H1 (cell line): ENCODE measurements around the gene OVOL3. TPM values are rescaled to one million over a fixed set of nuclear protein-coding genes. Genes with fewer than 3 reads are reported as not detected.

Experiments
- CTCF ChIA-PET: fragments of 300-600 bp; sonication (Branson Sonifier 250); formaldehyde crosslinking; loops from one replicate; lab custom pipeline; 2021; ENCODE audit not compliant: partially characterized antibody; lab: Charles Lee
- POLR2A ChIA-PET: fragments of 300-600 bp; sonication (Branson Sonifier 250); formaldehyde crosslinking; loops from one replicate; lab custom pipeline; 2021; ENCODE audit warnings: inconsistent platforms; ENCODE audit not compliant: partially characterized antibody; lab: Charles Lee
- DNase-seq, 2 experiments: peaks; one replicate each; pipeline versions ENCODE4 v3.0.0 to v3.0.0-alpha.2; 2010 to 2022; ENCODE audit warnings: low spot score in 2 of 2, low read depth in 1 of 2, mixed read lengths in 1 of 2
- FAIRE-seq: peaks from 2 replicates; lab custom pipeline; 2011; peaks lifted over from hg19 to GRCh38; lab: Jason Lieb, UNC
- H2AFZ ChIP-seq: 2 replicates; pipeline ENCODE4 v1.8.1; 2012; ENCODE audit warnings: low read length, inconsistent platforms
- H2AK5ac ChIP-seq: 2 replicates; pipeline ENCODE4 v1.6.1; 2013; ENCODE audit warnings: low read depth, low read length
- H2BK120ac ChIP-seq: replicated peaks from 2 replicates; pipeline ENCODE3; 2013; ENCODE audit warnings: low read depth, low read length, inconsistent platforms
- H2BK12ac ChIP-seq: 2 replicates; pipeline ENCODE4 v1.6.1; 2013; ENCODE audit warnings: low read depth, low read length
- H2BK15ac ChIP-seq: 2 replicates; pipeline ENCODE4 v1.6.1; 2013; ENCODE audit warnings: low read length
- H2BK20ac ChIP-seq: 2 replicates; pipeline ENCODE4 v1.6.1; 2013; ENCODE audit warnings: low read length
- H2BK5ac ChIP-seq: 2 replicates; pipeline ENCODE4 v1.6.1; 2013; ENCODE audit warnings: low read depth, low read length
- H3K14ac ChIP-seq: 2 replicates; pipeline ENCODE4 v1.6.1; 2013; ENCODE audit warnings: inconsistent platforms; ENCODE audit not compliant: insufficient read length
- H3K18ac ChIP-seq: 2 replicates; pipeline ENCODE4 v1.6.1; 2013; ENCODE audit warnings: low read length; ENCODE audit errors: extremely low read depth
- H3K23ac ChIP-seq: 2 replicates; pipeline ENCODE4 v1.6.1; 2013; ENCODE audit warnings: inconsistent platforms; ENCODE audit not compliant: insufficient read length
- H3K23me2 ChIP-seq: 2 replicates; pipeline ENCODE4 v1.6.1; 2013; ENCODE audit warnings: low read depth, low read length
- H3K27ac ChIP-seq: 2 replicates; pipeline ENCODE4 v1.6.1; 2011; ENCODE audit warnings: low read depth, low read length, inconsistent platforms
- H3K27me3 ChIP-seq, 4 experiments: replicated peaks in 1 of 4; 1 replicate in 1 of 4; 2 replicates in 3 of 4; pipeline versions ENCODE4 v1.6.1 to v1.8.1; 2011 to 2013; ENCODE audit warnings: low read length in 3 of 4, mild to moderate bottlenecking in 3 of 4, inconsistent platforms in 2 of 4, mixed read lengths in 2 of 4, moderate library complexity in 1 of 4; ENCODE audit not compliant: control insufficient read depth in 3 of 4, insufficient read depth in 3 of 4; ENCODE audit errors: extremely low read depth in 1 of 4
- H3K36me3 ChIP-seq, 4 experiments: 2 replicates each; pipeline versions ENCODE4 v1.6.1 to v1.8.1; 2011 to 2013; ENCODE audit warnings: mild to moderate bottlenecking in 4 of 4, low read length in 3 of 4, moderate library complexity in 2 of 4, control low read depth in 1 of 4, inconsistent platforms in 1 of 4; ENCODE audit not compliant: insufficient read depth in 4 of 4, control insufficient read depth in 2 of 4
- H3K4ac ChIP-seq: replicated peaks from 2 replicates; pipeline ENCODE3; 2013; ENCODE audit warnings: low read length, low read depth, mixed read lengths, inconsistent platforms; ENCODE audit not compliant: insufficient read length
- H3K4me1 ChIP-seq, 4 experiments: replicated peaks in 1 of 4; 1 replicate in 1 of 4; 2 replicates in 3 of 4; pipeline versions ENCODE4 v1.6.1 to v1.8.1; 2011 to 2013; ENCODE audit warnings: low read length in 3 of 4, inconsistent platforms in 2 of 4, mixed read lengths in 1 of 4; ENCODE audit not compliant: insufficient read depth in 4 of 4, control insufficient read depth in 3 of 4
- H3K4me2 ChIP-seq, 2 experiments: 2 replicates each; pipeline versions ENCODE4 v1.6.1 to v1.8.1; 2011 to 2013; ENCODE audit warnings: low read depth in 2 of 2, low read length in 2 of 2, control low read depth in 1 of 2, inconsistent platforms in 1 of 2, mild to moderate bottlenecking in 1 of 2; ENCODE audit not compliant: insufficient read depth in 1 of 2
- H3K4me3 ChIP-seq, 4 experiments: fragments of 200-600, 300-600 bp in 1 of 4; sonication (generic), shearing (Covaris generic), sonication (Bioruptor Twin) in 1 of 4; 2 replicates each; pipeline versions ENCODE4 v1.5.1 to v1.8.1; 2011 to 2016; ENCODE audit warnings: low read length in 4 of 4, low read depth in 3 of 4, control low read depth in 2 of 4, inconsistent platforms in 2 of 4, mild to moderate bottlenecking in 2 of 4, mixed read lengths in 1 of 4, moderate library complexity in 1 of 4; ENCODE audit not compliant: insufficient read depth in 2 of 4; ENCODE audit errors: extremely low read depth in 1 of 4
- H3K56ac ChIP-seq: replicated peaks from 2 replicates; pipeline ENCODE3; 2013; ENCODE audit warnings: low read depth, mild to moderate bottlenecking, mixed read lengths, low read length, inconsistent platforms; ENCODE audit not compliant: insufficient read length
- H3K79me1 ChIP-seq: 2 replicates; pipeline ENCODE4 v1.6.1; 2013; ENCODE audit warnings: low read depth, low read length, control low read depth
- H3K79me2 ChIP-seq, 2 experiments: 2 replicates each; pipeline versions ENCODE4 v1.6.1 to v1.8.1; 2012 to 2013; ENCODE audit warnings: low read length in 2 of 2, mild to moderate bottlenecking in 2 of 2, inconsistent platforms in 1 of 2; ENCODE audit not compliant: insufficient read depth in 2 of 2, control insufficient read depth in 1 of 2
- H3K9ac ChIP-seq, 4 experiments: replicated peaks in 1 of 4; 1 replicate in 1 of 4; 2 replicates in 3 of 4; pipeline versions ENCODE4 v1.6.1 to v1.8.1; 2011 to 2013; ENCODE audit warnings: low read depth in 3 of 4, low read length in 3 of 4, control low read depth in 2 of 4, mild to moderate bottlenecking in 2 of 4, moderate library complexity in 2 of 4, inconsistent platforms in 1 of 4; ENCODE audit errors: extremely low read depth in 1 of 4
- H3K9me3 ChIP-seq, 2 experiments: 2 replicates each; pipeline versions ENCODE4 v1.6.1 to v1.8.1; 2012 to 2013; ENCODE audit warnings: mild to moderate bottlenecking in 2 of 2, moderate library complexity in 2 of 2, control low read depth in 1 of 2, inconsistent platforms in 1 of 2, low read depth in 1 of 2, low read length in 1 of 2, mixed read lengths in 1 of 2; ENCODE audit not compliant: insufficient read depth in 2 of 2
- H4K20me1 ChIP-seq, 2 experiments: replicated peaks in 1 of 2; 2 replicates each; pipeline versions ENCODE3 to v1.8.1; 2011 to 2013; ENCODE audit warnings: inconsistent platforms in 2 of 2, low read length in 2 of 2, mild to moderate bottlenecking in 1 of 2; ENCODE audit not compliant: insufficient read depth in 2 of 2, control insufficient read depth in 1 of 2
- H4K5ac ChIP-seq: 2 replicates; pipeline ENCODE4 v1.6.1; 2013; ENCODE audit warnings: low read length, low read depth, mixed read lengths, inconsistent platforms; ENCODE audit not compliant: insufficient read length
- H4K8ac ChIP-seq: 2 replicates; pipeline ENCODE4 v1.8.0; 2013; ENCODE audit warnings: mild to moderate bottlenecking, moderate library complexity, low read length, inconsistent platforms; ENCODE audit not compliant: insufficient read depth; ENCODE audit errors: extremely low read depth
- H4K91ac ChIP-seq: replicated peaks from 2 replicates; pipeline ENCODE3; 2013; ENCODE audit warnings: low read length, mixed read lengths, inconsistent platforms; ENCODE audit not compliant: insufficient read length
- ASH2L ChIP-seq: fragments of 200-600, 300-600 bp; sonication (generic); IDR thresholded peaks from one replicate; pipeline ENCODE4 v1.7.1; 2017; ENCODE audit warnings: low read length
- HDAC2 ChIP-seq, 2 experiments: fragments of 300-600 bp in 1 of 2; sonication (generic) in 1 of 2; IDR thresholded peaks; 2 replicates each; pipeline ENCODE4 v1.6.1; 2011 to 2012; ENCODE audit warnings: low read depth in 2 of 2, low read length in 2 of 2, mild to moderate bottlenecking in 2 of 2, moderate library complexity in 2 of 2, borderline replicate concordance in 1 of 2, inconsistent platforms in 1 of 2
- PHF8 ChIP-seq: fragments of 200-600 bp; sonication (generic); conservative IDR thresholded peaks from 2 replicates; pipeline ENCODE4 v1.7.1; 2012; ENCODE audit warnings: low read depth, mild to moderate bottlenecking, inconsistent platforms, low read length, moderate library complexity
- RXRA ChIP-seq: IDR thresholded peaks from 2 replicates; pipeline ENCODE4 v1.6.1; 2011; ENCODE audit warnings: low read depth, mild to moderate bottlenecking, low read length, moderate library complexity; ENCODE audit not compliant: insufficient read depth
- SIX5 ChIP-seq: IDR thresholded peaks from 2 replicates; pipeline ENCODE4 v1.6.1; 2011; ENCODE audit warnings: mild to moderate bottlenecking, low read depth, low read length
- WGBS, 2 experiments: shearing (Covaris generic) in 1 of 2; methylation state at CpG; one replicate each; pipeline versions ENCODE4 v1.1.6 to v1.1.7; 2013 to 2015; ENCODE audit warnings: low lambda C conversion rate in 2 of 2, mixed read lengths in 2 of 2, inconsistent platforms in 1 of 2, low coverage in 1 of 2, missing lambda C conversion rate in 1 of 2; ENCODE audit not compliant: insufficient replicate concordance in 2 of 2, insufficient coverage in 1 of 2, insufficient read length in 1 of 2; ENCODE audit errors: extremely low coverage in 1 of 2, missing lambda C conversion rate in 1 of 2; 5-methylcytosine and 5-hydroxymethylcytosine counted together
- polyA plus RNA-seq, 7 experiments: library from polyadenylated mRNA; depleted of rRNA in 3 of 7; stranded (reverse) in 5 of 7; unstranded in 2 of 7; fragments of >200 nt in 5 of 7; fragments of 200-250 nt in 2 of 7; gene quantifications; 1 replicate in 5 of 7; 2 replicates in 1 of 7; 4 replicates in 1 of 7; pipeline versions ENCODE4 v1.2.1 to v1.2.3, GENCODE V29; 2011 to 2013; ENCODE audit warnings: missing spikeins in 2 of 7, mixed read lengths in 2 of 7
- total RNA-seq: library from RNA; stranded (reverse); fragmentation: NEBNext Ultra II Directional; extraction: Animal tissue kit (Norgen Biotek cat#: 25700); gene quantifications from 2 replicates; pipeline ENCODE4 v1.2.1, GENCODE V29; 2021

The OVOL3 gene
- total and polyA plus RNA-seq, 2 of the 8 experiments (the other 6 are each of a cell fraction or from before 2014, with no cell fraction given) = 0.45 TPM; not detected in 1

DNA sequence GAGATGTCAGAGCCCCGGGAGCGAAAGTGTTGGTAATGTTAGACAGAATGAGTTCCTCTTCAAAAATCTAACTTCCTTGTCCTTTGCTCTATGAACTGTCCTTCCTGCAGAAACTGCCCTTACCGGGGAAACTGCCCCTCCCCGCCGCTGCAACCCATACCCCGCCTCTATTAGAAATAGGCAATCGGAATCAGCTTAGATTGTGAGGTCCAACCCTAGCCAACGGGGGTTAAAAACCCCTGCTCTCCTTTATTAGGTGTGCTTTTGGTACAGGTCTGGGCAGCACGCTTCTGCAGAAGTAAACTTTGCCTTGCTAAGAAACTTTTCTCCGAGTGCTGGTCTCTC, 17.4 kb downstream of the OVOL3 start:
- no peaks in the 10 kb centered on the region; the same call in 1 of the 2 replicates for H3K23me2 ChIP-seq
- peak overlapping the region in 3 of 4 experiments; percentile 31 to 65 (median 57); a peak in 5 of 7 replicates for H3K9ac ChIP-seq
- H3K79me2 ChIP-seq = no peaks in the 10 kb centered on the region
- H3K4me1 ChIP-seq = no peaks in the 10 kb centered on the region
- no peaks in the 10 kb centered on the region for H3K79me1 ChIP-seq
- FAIRE-seq (no peak), DNase-seq (no peak)
- H3K4me3 ChIP-seq = peak overlapping the region; percentile 24 to 72 (median 54)
- H4K20me1 ChIP-seq = no peaks in the 10 kb centered on the region
- H4K91ac ChIP-seq = no peak overlapping the region
- 8% methylated on average over 10 of the region's 10 CpGs; no CpG with 5 or more reads in 1 of the 2 experiments for WGBS, 2 experiments
- no peak overlapping the region for H3K18ac ChIP-seq
- H4K5ac ChIP-seq = no peak overlapping the region
- no peak overlapping the region for H3K4ac ChIP-seq
- no peaks in the 10 kb centered on the region for H3K9me3 ChIP-seq
- peak overlapping the region; percentile 72; the same call in 1 of the 2 replicates for H4K8ac ChIP-seq
- H2BK5ac ChIP-seq = peak overlapping the region; percentile 82
- H3K4me2 ChIP-seq = peak overlapping the region; percentile 36 to 76
- no peak overlapping the region for H2BK20ac ChIP-seq
- H2BK12ac ChIP-seq = no peak overlapping the region
- H3K27me3 ChIP-seq = no peaks in the 10 kb centered on the region
- H3K23ac ChIP-seq = no peak overlapping the region
- H2AK5ac ChIP-seq = no peak overlapping the region
- CTCF ChIA-PET = interaction anchor here (0.6 to 9.1 kb wide), 24 partner anchors 9 to 1127 kb away, joined by 3 to 157 read pairs (median 4); partner anchors contain the start of genes CAPNS1, POLR2I, TBCB and ZNF146
- POLR2A ChIA-PET = interaction anchor here (0.5 to 5.0 kb wide), 19 partner anchors 8 to 1778 kb away, joined by 3 to 45 read pairs (median 4); partner anchors contain the start of genes CAPNS1, OVOL3, POLR2I and TBCB
- H2BK120ac ChIP-seq = no peak overlapping the region
- TF ChIP-seq RXRA = no peak
- no peak for TF ChIP-seq PHF8
- TF ChIP-seq ASH2L = peak; percentile 41
- TF ChIP-seq SIX5 = no peak
- TF ChIP-seq HDAC2 (IDR thresholded peaks at IDR 0.05; ENCODE audit: borderline replicate concordance in 1 of 2, low read depth in 2 of 2, low read length in 2 of 2) = no peak
- peaks cover 4 to 11% (median 8%) of the 10 kb centered on the region in 4 experiments; a peak in 5 of 8 replicates for H3K36me3 ChIP-seq
- H3K27ac ChIP-seq = peak overlapping the region; percentile 40; the same call in 1 of the 2 replicates
- 0 out of 2 replicates have a peak overlapping the region, but pooled peaks have one; percentile 12 for H2AFZ ChIP-seq
- no peak overlapping the region for H3K14ac ChIP-seq
- H3K56ac ChIP-seq = no peak overlapping the region
- H2BK15ac ChIP-seq = peak overlapping the region; percentile 63; the same call in 1 of the 2 replicates
